ENCODE results near the gene TRIM63. TPM values are rescaled to one million over a fixed set of nuclear protein-coding genes. Genes with fewer than 3 reads are reported as not detected.

TRIM63 gene
- total RNA-seq, 1 experiment from 2014 or later = not detected

- BruUV-seq (replicated peaks) = no TSS peak
- TF ChIP-seq CTCF (IDR thresholded peaks at IDR 0.05; ENCODE audit: insufficient read depth in 1 of 2, low read depth in 1 of 2, low read length in 1 of 2, severe bottlenecking in 1 of 2, unreplicated experiment in 1 of 2) = no peak
- H3K4me1 Mint-ChIP-seq (ENCODE audit: low read depth, unreplicated experiment) = peaks cover 8% of the 10 kb centered on the region
- H3K36me3 Mint-ChIP-seq (ENCODE audit: insufficient read depth, unreplicated experiment) = no peaks in the 10 kb centered on the region
- no peak overlapping the region for H3K27ac Mint-ChIP-seq (ENCODE audit: unreplicated experiment)
- no peak overlapping the region for H3K4me3 Mint-ChIP-seq (ENCODE audit: unreplicated experiment)
- Histone ChIP-seq H3K9me3 (no peaks in the 10 kb centered on the region), H3K4me1 (peaks cover 7% of the 10 kb centered on the region), H3K27me3 (replicated peaks; ENCODE audit: control insufficient read depth, insufficient read depth, low read length) (no peaks in the 10 kb centered on the region), H3K4me3 (ENCODE audit: low read depth, low read length) (no peak overlapping the region), H3K36me3 (ENCODE audit: control insufficient read depth, insufficient read depth, low read length) (no peaks in the 10 kb centered on the region)
- intact Hi-C loops (cut with micrococcal nuclease; ENCODE audit: unreplicated experiment) = no loop called here
- DNase-seq = no peak
- POLR2A ChIA-PET = no interaction called here
- no peaks in the 10 kb centered on the region for H3K9me3 Mint-ChIP-seq (ENCODE audit: unreplicated experiment)
- CTCF ChIA-PET = no interaction called here
- H3K27me3 Mint-ChIP-seq (ENCODE audit: insufficient read depth, unreplicated experiment) = no peaks in the 10 kb centered on the region
Measured at GRCh38 chr1:26031611-26032220, 35.7 kb downstream of the TRIM63 start.

DNA sequence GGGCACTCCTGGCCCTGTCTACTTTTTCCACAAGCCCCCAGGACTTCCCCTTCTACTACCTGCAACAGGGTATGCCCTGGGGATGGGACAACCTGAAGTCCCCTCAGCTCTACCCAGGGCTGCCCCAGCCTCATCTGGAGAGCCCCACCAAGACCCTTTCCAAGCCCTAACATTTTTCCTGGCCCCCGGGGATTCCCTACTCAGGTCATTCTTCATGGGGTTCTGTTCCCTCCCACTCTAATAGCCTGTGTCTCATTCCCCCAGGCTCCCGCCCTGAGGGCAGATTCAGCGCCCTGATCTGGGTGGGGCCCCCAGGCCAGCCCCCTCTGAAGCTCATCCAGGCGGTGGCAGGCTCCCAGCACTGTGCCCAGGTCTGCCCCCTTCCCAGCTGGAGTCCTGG is 36.2 kb downstream of the TRIM63 start:
- H3K27me3 Mint-ChIP-seq (ENCODE audit: insufficient read depth, unreplicated experiment) = no peaks in the 10 kb centered on the region
- H3K4me1 Mint-ChIP-seq (ENCODE audit: low read depth, unreplicated experiment) = peaks cover 8% of the 10 kb centered on the region
- H3K4me1 ChIP-seq = peaks cover 2% of the 10 kb centered on the region
- H3K9me3 ChIP-seq = no peaks in the 10 kb centered on the region
- H3K27ac Mint-ChIP-seq (ENCODE audit: unreplicated experiment) = no peak overlapping the region
- ChIA-PET CTCF (no interaction called here), POLR2A (no interaction called here)
- no TSS peak for BruUV-seq (replicated peaks)
- no peak for TF ChIP-seq CTCF (IDR thresholded peaks at IDR 0.05; ENCODE audit: insufficient read depth in 1 of 2, low read depth in 1 of 2, low read length in 1 of 2, severe bottlenecking in 1 of 2, unreplicated experiment in 1 of 2)
- H3K36me3 Mint-ChIP-seq (ENCODE audit: insufficient read depth, unreplicated experiment) = no peaks in the 10 kb centered on the region
- DNase-seq = no peak
- intact Hi-C loops (cut with micrococcal nuclease; ENCODE audit: unreplicated experiment) = no loop called here
- no peaks in the 10 kb centered on the region for H3K27me3 ChIP-seq (replicated peaks; ENCODE audit: control insufficient read depth, insufficient read depth, low read length)
- no peak overlapping the region for H3K4me3 ChIP-seq (ENCODE audit: low read depth, low read length)
- H3K36me3 ChIP-seq (ENCODE audit: control insufficient read depth, insufficient read depth, low read length) = no peaks in the 10 kb centered on the region
- no peaks in the 10 kb centered on the region for H3K9me3 Mint-ChIP-seq (ENCODE audit: unreplicated experiment)
- H3K4me3 Mint-ChIP-seq (ENCODE audit: unreplicated experiment) = no peak overlapping the region

DNA sequence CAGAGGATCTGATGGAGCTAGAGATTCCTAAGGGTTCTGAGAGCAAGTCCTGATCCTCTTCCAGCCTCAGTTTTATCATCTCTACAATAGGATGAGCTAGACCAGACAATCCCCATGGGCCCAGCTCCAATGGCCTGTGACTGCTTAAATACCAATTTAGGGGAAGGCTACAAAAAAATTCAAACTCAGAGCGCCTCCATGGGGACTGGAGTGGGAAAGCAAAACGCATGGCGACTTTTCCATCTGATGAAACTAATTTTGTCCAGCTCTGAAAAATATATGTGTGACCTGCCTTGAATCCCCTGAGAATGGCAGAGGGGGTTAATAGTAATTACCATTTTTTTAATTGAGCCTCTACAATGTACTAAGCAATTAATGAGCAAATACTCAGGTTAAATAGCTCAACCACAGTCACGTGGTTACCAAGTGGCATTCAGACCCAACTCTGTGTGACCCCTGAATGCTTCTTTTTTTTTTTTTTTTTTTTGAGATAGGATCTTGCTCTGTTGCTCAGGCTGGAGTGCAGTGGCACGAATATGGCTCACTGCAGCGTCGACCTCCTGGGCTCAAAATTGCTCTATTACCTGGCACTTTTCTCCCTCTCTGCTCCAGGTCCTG is 37.5 kb downstream of the TRIM63 start:
- H3K36me3 Mint-ChIP-seq (ENCODE audit: insufficient read depth, unreplicated experiment) = no peaks in the 10 kb centered on the region
- ChIA-PET POLR2A (no interaction called here), CTCF (interaction anchor here (0.7 to 1.7 kb wide), 4 partner anchors 11 to 193 kb away, joined by 3 to 5 read pairs (median 4); no protein-coding TSS in a partner anchor)
- no peak for DNase-seq
- H3K4me1 Mint-ChIP-seq (ENCODE audit: low read depth, unreplicated experiment) = peaks cover 8% of the 10 kb centered on the region
- H3K27me3 ChIP-seq (replicated peaks; ENCODE audit: control insufficient read depth, insufficient read depth, low read length) = no peaks in the 10 kb centered on the region
- no peak overlapping the region for H3K4me3 Mint-ChIP-seq (ENCODE audit: unreplicated experiment)
- no peaks in the 10 kb centered on the region for H3K9me3 ChIP-seq
- BruUV-seq (replicated peaks) = no TSS peak
- H3K4me3 ChIP-seq (ENCODE audit: low read depth, low read length) = no peak overlapping the region
- H3K4me1 ChIP-seq = no peaks in the 10 kb centered on the region
- no peaks in the 10 kb centered on the region for H3K9me3 Mint-ChIP-seq (ENCODE audit: unreplicated experiment)
- H3K36me3 ChIP-seq (ENCODE audit: control insufficient read depth, insufficient read depth, low read length) = no peaks in the 10 kb centered on the region
- no peaks in the 10 kb centered on the region for H3K27me3 Mint-ChIP-seq (ENCODE audit: insufficient read depth, unreplicated experiment)
- no peak overlapping the region for H3K27ac Mint-ChIP-seq (ENCODE audit: unreplicated experiment)
- intact Hi-C loops (cut with micrococcal nuclease; ENCODE audit: unreplicated experiment) = no loop called here
- no peak for TF ChIP-seq CTCF (IDR thresholded peaks at IDR 0.05; ENCODE audit: insufficient read depth in 1 of 2, low read depth in 1 of 2, low read length in 1 of 2, severe bottlenecking in 1 of 2, unreplicated experiment in 1 of 2)
